Stromal cell of bone marrow (primary cell): ENCODE measurements around the gene SEMA6C.
"Not testable (repeated sequence)": the region's sequence is repeated elsewhere in the genome, so short reads cannot be mapped to it uniquely, and the experiment has no call there.

Experiments
- DNase-seq: peaks from one replicate; pipeline ENCODE4 v3.0.0-alpha.2; 2012; ENCODE audit warnings: low read depth

Gene SEMA6C, protein sequence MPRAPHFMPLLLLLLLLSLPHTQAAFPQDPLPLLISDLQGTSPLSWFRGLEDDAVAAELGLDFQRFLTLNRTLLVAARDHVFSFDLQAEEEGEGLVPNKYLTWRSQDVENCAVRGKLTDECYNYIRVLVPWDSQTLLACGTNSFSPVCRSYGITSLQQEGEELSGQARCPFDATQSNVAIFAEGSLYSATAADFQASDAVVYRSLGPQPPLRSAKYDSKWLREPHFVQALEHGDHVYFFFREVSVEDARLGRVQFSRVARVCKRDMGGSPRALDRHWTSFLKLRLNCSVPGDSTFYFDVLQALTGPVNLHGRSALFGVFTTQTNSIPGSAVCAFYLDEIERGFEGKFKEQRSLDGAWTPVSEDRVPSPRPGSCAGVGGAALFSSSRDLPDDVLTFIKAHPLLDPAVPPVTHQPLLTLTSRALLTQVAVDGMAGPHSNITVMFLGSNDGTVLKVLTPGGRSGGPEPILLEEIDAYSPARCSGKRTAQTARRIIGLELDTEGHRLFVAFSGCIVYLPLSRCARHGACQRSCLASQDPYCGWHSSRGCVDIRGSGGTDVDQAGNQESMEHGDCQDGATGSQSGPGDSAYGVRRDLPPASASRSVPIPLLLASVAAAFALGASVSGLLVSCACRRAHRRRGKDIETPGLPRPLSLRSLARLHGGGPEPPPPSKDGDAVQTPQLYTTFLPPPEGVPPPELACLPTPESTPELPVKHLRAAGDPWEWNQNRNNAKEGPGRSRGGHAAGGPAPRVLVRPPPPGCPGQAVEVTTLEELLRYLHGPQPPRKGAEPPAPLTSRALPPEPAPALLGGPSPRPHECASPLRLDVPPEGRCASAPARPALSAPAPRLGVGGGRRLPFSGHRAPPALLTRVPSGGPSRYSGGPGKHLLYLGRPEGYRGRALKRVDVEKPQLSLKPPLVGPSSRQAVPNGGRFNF

DNA sequence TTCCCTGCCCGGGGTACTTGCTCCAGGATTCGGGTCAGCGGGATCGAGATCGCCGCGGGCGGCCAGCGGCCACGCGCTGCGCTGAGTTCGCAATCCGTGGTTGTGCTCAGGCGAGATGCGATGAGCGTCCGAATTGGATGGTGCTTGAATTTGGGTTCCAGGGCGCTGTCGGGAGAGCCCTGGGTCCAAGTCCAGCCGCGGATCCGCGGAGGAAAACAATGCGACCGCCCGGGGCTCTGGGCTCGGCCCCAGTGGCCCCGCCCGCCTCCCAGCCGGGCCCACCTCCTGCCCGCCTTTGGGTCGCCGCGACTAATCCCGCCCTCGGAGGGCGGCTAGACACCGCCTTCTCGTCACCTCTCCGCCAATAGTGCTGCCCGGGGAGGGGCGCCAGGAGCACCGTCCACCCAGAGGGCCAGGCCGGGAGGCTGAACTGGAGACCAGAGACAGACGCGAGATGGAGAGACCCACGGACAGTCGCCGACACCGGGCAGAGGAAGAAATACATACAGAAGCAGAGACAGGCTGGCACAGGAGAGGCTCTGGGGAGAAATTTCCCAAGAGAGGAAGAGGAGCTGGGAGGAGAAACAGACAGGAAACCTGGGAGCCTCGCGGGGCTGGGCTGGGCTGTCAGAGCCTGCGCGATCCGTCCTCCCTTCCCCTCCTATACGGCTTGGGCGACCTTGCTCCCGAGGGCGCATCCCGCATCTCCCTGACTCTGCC is at the start of gene SEMA6C:
SEMA6C (minus strand) TSS at position 220 of the 720 bp plus-strand sequence. CDS start 4,010 bp downstream, outside the sequence.
- DNase-seq: peak; percentile 86

DNA sequence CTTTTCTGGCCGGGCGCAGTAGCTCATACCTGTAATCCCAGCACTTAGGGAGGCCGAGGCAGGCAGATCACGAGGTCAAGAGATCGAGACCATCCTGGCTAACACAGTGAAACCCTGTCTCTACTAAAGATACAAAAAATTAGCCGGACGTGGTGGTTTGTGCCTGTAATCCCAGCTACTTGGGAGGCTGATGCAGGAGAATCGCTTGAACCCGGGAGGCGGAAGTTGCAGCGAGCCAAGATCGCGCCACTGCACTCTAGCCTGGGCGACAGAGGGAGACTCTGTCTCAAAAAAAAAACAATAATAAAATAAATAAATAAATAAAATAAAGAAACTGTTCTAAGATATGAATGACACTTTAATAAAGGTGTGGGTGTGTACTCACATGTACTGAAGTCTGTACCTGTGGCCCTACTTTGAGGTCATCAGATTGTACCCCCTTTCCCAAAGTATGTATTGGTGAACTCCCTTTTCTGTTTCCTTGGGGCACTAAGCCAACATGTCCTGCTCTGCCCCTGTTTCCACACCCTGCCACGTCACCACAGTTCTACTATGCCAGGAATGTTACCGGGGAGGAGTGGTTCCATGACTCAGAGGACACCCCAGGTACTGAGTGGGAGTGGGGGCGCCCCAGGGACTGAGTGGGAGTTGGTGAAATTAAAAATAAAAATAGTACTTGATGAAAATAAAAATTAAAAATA is 48.6 kb upstream of the SEMA6C start:
- DNase-seq: peak; percentile 51

GRCh38 chr1:151193856-151194255 is 47.4 kb upstream of the SEMA6C start:
- no peak for DNase-seq

DNA sequence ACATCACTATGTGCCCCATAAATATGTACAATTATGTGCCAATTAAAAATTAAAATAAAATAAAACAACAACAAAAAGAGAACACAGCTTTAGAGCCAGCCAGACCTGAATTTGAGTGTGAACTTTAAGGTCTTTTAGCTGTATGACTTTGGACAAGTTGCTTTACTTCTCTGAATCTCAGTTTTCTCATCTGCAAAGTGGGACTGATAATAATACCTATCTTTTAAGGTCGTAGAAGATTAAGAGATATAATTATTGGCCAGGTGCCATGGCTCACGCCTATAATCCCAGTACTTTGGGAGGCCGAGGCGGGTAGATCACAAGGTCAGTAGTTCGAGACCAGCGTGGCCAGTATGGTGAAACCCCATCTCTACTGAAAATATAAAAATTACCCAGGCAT is 46.9 kb upstream of the SEMA6C start:
- no peak for DNase-seq

DNA sequence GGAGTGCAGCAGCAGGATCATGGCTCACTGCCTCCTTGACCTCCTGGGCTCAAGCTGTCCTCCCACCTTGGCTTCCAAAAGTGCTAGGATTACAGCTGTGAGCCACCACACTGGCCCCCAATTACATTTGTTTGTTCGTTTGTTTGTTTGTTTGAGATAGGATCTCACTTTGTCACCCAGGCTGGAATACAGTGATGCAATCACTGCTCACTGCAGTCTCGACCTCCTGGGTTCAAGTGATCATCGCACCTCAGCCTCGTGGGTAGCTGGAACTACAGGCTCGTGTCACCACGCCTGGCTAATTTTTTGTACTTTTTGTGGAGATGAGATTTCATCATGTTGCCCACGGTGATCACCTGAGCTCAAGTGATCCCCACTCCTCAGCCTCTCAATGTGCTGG is 45.6 kb upstream of the SEMA6C start:
- no peak for DNase-seq

- peak; percentile 86 for DNase-seq
Observed at GRCh38 chr1:151189637-151190445, 43.4 kb upstream of the SEMA6C start, which contains the start of gene VPS72. Gene VPS72, minus strand, starts transcription at chr1:151190197. Its CDS starts 76 bp downstream, at chr1:151190121.

DNA sequence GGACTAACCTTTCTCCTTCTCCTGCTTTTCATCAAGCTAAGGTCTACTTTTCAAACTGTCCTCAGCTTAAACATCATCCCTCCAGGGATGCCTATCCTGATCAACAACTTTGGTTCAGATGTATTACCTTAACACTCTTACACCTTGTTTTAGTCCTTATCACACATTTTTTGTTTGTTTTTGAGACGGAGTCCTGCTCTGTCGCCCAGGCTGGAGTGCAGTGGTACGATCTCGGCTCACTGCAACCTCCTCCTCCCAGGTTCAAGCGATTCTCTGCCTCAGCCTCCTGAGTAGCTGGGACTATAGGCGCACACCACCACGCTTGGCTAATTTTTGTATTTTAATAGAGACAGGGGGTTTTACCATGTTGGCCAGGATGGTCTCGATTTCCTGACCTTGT is 42.2 kb upstream of the SEMA6C start:
- DNase-seq: not testable (repeated sequence)

DNA sequence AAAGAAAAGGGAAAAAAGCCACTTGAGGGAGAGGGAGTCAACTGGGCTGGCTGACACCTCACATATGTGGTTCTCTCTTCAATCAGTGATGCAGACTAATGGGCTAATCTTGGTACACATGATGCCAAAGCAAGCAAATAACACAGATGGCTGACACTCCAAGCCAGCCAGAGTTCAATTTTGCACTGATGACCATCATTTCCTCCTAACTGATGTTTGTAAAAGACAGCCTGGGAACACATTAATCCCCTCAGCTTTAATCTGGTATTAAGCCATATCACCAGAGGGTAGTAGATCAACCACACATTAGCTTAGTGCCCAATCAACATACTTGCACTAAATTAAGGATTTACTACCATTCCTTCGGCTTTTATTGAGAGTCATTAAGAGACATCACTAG is 40.8 kb upstream of the SEMA6C start:
- no peak for DNase-seq

GRCh38 chr1:151184211-151184610 is 37.8 kb upstream of the SEMA6C start:
- DNase-seq: no peak

DNA sequence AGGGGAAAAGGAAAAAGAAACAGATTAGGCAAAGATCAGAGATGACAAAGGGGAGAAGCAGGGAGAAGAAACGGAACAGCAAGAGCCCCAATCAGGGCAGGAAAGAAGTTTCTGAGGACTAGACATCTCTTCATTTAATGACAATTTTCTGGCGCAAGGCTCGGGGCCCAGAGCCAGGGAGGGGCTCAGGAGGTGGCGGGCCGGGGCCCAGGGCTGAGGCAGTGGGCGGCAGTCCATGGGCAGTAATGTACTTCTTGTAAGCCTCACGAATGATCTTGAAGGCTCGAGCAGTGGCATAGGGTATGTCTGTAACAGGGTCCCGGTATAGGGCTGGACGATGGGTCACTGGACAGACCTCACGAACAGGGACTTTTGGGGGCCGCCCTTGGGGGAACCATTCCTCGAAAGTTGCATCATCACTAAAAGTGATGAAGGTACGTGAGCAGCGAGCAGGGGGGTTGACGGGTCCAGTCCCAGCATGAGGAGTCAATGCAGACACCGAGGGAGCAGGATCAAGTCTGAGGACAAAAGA is 30.1 kb upstream of the SEMA6C start:
- no peak for DNase-seq

- no peak for DNase-seq
Observed at GRCh38 chr1:151175863-151176262, 29.4 kb upstream of the SEMA6C start, which contains the start of gene TMOD4. Gene TMOD4, minus strand, starts transcription at chr1:151175981. Its CDS starts 1,106 bp downstream, at chr1:151174875.

- DNase-seq: no peak
Observed at GRCh38 chr1:151175041-151175741, 28.8 kb upstream of the SEMA6C start.

GRCh38 chr1:151171190-151171589 is 24.8 kb upstream of the SEMA6C start:
- no peak for DNase-seq

GRCh38 chr1:151167116-151167515 is 20.7 kb upstream of the SEMA6C start:
- DNase-seq: no peak

- DNase-seq: peak; percentile 18
Observed at GRCh38 chr1:151166505-151166956, 20.1 kb upstream of the SEMA6C start.

DNA sequence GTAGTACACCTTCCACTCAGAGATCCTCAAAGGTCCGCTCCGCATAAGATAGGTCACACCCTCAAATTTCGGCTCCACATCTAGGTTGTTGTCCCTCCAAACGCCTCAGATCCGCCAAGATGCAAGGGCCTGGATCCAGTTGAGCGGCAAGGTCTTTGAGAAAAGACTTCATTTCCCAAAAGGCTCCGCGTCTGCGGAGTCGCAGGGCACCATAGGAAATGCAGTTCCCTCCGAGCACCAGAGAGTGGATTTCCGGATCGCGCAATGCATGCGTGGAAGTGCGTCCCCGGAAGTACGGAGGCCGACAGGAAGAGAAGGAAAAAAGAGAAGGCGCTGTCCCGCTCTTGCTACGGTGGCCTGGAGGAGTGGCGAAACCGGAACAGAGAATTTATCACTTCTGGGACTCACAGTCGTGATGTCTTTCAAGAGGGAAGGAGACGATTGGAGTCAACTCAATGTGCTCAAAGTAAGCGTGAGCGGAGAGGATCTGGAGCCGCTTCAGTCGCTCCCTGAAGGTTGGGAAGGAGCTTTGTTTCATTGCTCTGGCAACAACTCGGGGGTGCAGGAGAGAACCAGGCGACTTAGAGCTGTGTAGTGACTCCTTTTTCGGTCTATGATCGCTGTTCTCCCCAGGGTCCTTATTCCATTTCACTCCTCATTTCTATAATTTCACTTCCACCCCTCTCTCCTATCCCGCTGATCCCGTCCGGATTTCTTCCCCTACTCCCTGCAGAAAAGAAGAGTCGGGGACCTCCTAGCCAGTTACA is 19.5 kb upstream of the SEMA6C start, which contains the start of the genes LYSMD1 and SCNM1:
LYSMD1 (minus strand) TSS at position 165 of the 767 bp plus-strand sequence. CDS start 644 bp downstream, outside the sequence.
SCNM1 (plus strand) TSS at position 407 of the 767 bp plus-strand sequence; CDS start at position 416, 9 bp downstream.
- peak; percentile 99 for DNase-seq

GRCh38 chr1:151165281-151165737 is 18.9 kb upstream of the SEMA6C start:
- peak; percentile 38 for DNase-seq

DNA sequence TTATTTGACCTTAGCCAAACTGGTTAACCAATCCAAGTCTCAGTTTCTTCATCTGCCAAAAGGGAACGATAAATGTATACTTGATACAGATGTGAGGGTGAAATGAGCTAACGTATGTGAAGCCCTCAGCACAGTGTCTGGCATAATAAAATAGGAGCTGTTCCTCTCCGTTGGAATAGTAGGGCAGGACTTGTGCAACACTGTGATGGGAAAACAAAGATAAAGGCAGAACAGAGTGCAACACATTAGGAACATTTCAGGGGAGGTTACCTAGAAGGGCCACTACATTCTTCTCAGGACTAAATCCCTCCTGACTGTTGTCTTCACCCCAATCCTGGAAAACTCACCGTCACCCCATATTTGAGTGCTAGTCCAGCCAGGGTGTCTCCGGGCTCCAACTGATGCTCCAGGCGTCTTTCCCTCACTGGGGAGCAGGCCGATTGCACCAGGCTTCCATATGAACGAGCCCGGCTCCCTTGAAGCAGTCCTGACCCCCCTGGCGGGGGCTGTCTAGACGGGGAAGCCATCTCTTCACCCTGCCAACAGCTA is 18.4 kb upstream of the SEMA6C start:
- DNase-seq: no peak
